HG02981 (cell line): ENCODE data around the gene CRB3.
"Not testable (repeated sequence)": the region's sequence is repeated elsewhere in the genome, so short reads cannot be mapped to it uniquely, and the experiment has no call there.

Experiments
- ATAC-seq: cut with Tn5 transposase; IDR thresholded peaks from one replicate; pipeline ENCODE4 v1.9.1; 2021; ENCODE audit warnings: mild to moderate bottlenecking, moderate library complexity; ENCODE audit not compliant: unreplicated experiment

The CRB3 gene

GRCh38 chr19:6464070-6464873 is at the start of gene CRB3:
CRB3 (plus strand) TSS chr19:6464271; CDS start chr19:6464702, 431 bp downstream.
- no peak for ATAC-seq

GRCh38 chr19:6414793-6415590 is 49.1 kb upstream of the CRB3 start:
- no peak for ATAC-seq

- no peak for ATAC-seq
Observed at GRCh38 chr19:6415591-6416190, 48.4 kb upstream of the CRB3 start.

GRCh38 chr19:6416658-6417405 is 47.2 kb upstream of the CRB3 start:
- no peak for ATAC-seq

- ATAC-seq, result no peak
Observed at GRCh38 chr19:6417713-6418561, 46.1 kb upstream of the CRB3 start.

- ATAC-seq, result no peak
Observed at GRCh38 chr19:6418562-6418932, 45.5 kb upstream of the CRB3 start.

- no peak for ATAC-seq
Observed at GRCh38 chr19:6421075-6422014, 42.7 kb upstream of the CRB3 start.

- ATAC-seq, result no peak
Observed at GRCh38 chr19:6423499-6424194, 40.4 kb upstream of the CRB3 start.

GRCh38 chr19:6424195-6424938 is 39.7 kb upstream of the CRB3 start, which contains the start of gene KHSRP:
KHSRP (minus strand) TSS chr19:6424811; CDS start chr19:6424701, 110 bp downstream.
- no peak for ATAC-seq

- ATAC-seq, result peak; percentile 86
Observed at GRCh38 chr19:6424939-6425731, 38.9 kb upstream of the CRB3 start.

- no peak for ATAC-seq
Observed at GRCh38 chr19:6425732-6426620, 38.1 kb upstream of the CRB3 start.

- ATAC-seq, result no peak
Observed at GRCh38 chr19:6427131-6427530, 36.9 kb upstream of the CRB3 start.

GRCh38 chr19:6428692-6429418 is 35.2 kb upstream of the CRB3 start:
- not testable (repeated sequence) for ATAC-seq

GRCh38 chr19:6429419-6430221 is 34.5 kb upstream of the CRB3 start:
- no peak for ATAC-seq
